Measurements from ENCODE around the gene GBX2. TPM values are rescaled to one million over a fixed set of nuclear protein-coding genes. Genes with fewer than 3 reads are reported as not detected.

GBX2 gene
- total RNA-seq, 2 donors from 2014 or later: not detected

- no peak for ATAC-seq
- DNase-seq: no peak
These were observed 41.2 kb downstream of the GBX2 start for GRCh38 chr2:236127010-236127409.

GRCh38 chr2:236125541-236125940, 42.6 kb downstream of the GBX2 start:
- intact Hi-C loops (cut with DNase I): no loop called here
- DNase-seq: no peak
- ATAC-seq: no peak

More at GRCh38 chr2:236127010-236127409, 41.2 kb downstream of the GBX2 start:
- intact Hi-C loops (cut with DNase I): no loop called here

DNA sequence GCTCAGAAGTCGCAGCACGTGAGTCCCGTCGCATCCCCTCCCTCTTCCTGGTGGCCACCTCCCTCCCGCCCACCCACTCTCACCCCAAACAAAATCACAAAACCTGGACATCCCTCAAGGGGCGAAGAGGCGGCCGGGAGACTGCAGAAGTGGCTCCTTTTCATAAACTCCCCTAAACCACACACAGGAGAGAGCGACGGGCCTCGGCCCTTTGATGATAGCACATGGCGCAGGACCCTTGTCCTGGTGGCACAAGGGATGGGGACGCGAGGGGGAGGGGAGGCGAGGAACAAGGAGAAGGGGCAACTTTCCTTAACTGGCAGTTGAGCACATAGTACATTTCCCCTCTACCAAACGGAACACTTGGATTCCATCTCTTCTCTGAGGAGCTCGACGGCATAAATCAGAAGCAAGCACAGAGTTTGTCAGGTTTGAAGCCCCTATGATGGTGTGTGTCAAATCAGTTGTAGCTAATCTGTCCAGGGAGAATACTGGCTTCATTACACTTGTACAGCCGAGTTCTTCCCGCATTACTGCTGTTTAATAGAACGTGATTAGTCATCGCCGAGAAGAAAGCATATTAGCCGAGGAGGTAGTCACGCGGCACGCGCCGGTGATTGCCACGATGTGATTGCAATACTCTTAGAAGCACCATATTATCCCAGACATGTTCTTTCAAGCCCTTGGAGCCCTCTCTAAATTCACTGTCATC, 43.8 kb downstream of the GBX2 start:
- intact Hi-C loops (cut with DNase I): no loop called here
- ATAC-seq (no peak), DNase-seq (no peak)

- intact Hi-C loops (cut with DNase I): no loop called here
- ATAC-seq: no peak
These were observed 44.5 kb downstream of the GBX2 start for GRCh38 chr2:236123716-236124115.

GRCh38 chr2:236122236-236122635, 46.0 kb downstream of the GBX2 start:
- DNase-seq (no peak), ATAC-seq (no peak)
- intact Hi-C loops (cut with DNase I): no loop called here

More at GRCh38 chr2:236123716-236124115, 44.5 kb downstream of the GBX2 start:
- DNase-seq: no peak

GRCh38 chr2:236121546-236121945, 46.6 kb downstream of the GBX2 start:
- DNase-seq: no peak
- ATAC-seq: no peak
- intact Hi-C loops (cut with DNase I): no loop called here

DNA sequence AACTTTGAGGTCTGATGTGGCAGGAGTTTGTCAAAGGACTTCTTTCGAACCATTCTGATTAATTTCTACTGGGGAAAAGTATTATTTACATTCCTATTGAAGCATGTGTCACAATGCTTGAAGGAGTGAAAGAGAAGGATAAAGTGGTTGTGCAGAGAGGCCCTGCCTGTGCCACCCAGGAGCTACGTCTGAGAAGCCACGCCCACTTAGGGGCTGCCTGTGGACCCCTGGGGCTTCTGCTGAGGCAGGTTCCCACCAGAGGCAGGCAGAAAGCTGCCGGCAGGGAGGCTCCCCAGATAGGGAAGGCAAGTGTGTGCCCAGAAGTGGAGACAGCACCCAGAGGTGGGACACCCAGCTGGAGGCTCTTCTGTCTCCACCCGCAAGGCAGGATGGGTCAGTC, 47.4 kb downstream of the GBX2 start:
- DNase-seq (no peak), ATAC-seq (no peak)
- intact Hi-C loops (cut with DNase I): no loop called here

- intact Hi-C loops (cut with DNase I): no loop called here
- DNase-seq: no peak
- ATAC-seq: no peak
These were observed 48.0 kb downstream of the GBX2 start for GRCh38 chr2:236120141-236120601.

- intact Hi-C loops (cut with DNase I): no loop called here
- DNase-seq (no peak), ATAC-seq (no peak)
These were observed 48.7 kb downstream of the GBX2 start for GRCh38 chr2:236119476-236119875.

DNA sequence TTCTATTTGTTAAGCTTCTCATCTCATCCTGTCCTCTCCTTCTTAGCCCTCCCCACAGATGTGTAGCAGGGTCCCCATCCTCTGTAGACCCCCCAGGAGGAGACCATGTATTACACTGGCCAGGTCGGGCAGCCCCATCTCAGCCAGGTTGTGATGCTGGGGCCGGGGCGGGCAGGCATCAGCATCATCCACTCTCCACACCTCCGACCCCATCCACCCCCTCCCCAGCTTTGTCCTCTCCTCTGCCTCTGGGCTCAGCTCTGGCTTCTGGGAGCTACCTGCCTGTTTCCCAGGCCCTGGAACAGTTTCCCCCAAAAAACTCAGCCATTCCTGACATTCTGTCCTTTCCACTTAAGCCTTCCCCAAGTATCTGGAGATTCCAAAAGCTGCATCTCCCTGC, 49.2 kb downstream of the GBX2 start:
- DNase-seq (no peak), ATAC-seq (no peak)
- intact Hi-C loops (cut with DNase I): no loop called here

DNA sequence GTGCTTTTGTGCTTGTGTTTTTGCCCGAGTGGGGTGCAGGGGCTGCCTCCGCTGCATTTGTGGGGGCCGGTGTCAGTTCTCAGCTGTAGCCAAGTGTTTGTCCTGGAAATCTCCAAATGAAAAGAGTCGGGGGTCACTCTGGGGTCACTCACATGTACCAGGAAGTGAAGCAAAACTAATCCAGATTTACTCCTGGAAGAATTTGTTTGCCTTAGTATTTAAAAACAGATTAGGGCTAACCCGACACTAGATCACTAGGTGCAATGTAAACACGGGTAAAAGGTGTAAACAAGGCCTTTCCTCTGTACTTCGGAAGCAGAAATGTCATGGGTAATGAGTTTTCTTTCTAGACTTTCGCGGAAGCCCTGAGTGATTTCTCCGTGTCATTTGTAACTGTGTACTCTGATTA, 50.3 kb downstream of the GBX2 start:
- ATAC-seq: no peak
- intact Hi-C loops (cut with DNase I): no loop called here
- no peak for DNase-seq

DNA sequence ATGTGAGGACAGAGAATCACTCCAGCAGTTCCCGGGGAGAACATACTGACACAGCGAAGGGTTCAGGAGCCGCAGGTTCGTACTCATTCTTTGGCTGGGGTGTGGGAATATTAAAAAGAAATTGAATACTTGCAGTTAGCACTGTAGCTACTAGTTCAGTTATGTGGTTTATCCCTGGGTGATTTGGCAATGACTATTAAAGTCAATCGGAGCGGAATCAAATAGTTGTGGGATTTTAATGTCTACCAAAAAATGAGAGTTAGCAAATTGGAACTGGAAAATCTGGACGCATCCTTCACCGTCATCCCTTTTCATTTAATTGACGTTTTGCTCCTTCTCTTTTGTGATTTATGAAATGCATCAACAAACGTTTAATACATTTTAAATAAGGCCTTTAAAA, 50.8 kb downstream of the GBX2 start:
- ATAC-seq (no peak), DNase-seq (no peak)
- intact Hi-C loops (cut with DNase I): no loop called here

Other genes with a start within 250 kb of the GBX2 start
- 1 to 10 TPM; 1.9 to 2.7 TPM for gene ASB18, start 96.0 kb upstream of the GBX2 start, total RNA-seq

All from left cardiac atrium (tissue), 4 donors.